Measurements from ENCODE around the gene MEF2C. TPM values are rescaled to one million over a fixed set of nuclear protein-coding genes. Genes with fewer than 3 reads are reported as not detected.

Gene MEF2C
- total RNA-seq, 3 donors from 2014 or later (not counting 1 experiment from before 2014, with no cell fraction given) = 9.2 to 22.0 (median 18.3) TPM

GRCh38 chr5:88880201-88880600 is 2.8 kb downstream of the MEF2C start:
- DNase-seq = no peak
- TF ChIP-seq, protein P1, sequence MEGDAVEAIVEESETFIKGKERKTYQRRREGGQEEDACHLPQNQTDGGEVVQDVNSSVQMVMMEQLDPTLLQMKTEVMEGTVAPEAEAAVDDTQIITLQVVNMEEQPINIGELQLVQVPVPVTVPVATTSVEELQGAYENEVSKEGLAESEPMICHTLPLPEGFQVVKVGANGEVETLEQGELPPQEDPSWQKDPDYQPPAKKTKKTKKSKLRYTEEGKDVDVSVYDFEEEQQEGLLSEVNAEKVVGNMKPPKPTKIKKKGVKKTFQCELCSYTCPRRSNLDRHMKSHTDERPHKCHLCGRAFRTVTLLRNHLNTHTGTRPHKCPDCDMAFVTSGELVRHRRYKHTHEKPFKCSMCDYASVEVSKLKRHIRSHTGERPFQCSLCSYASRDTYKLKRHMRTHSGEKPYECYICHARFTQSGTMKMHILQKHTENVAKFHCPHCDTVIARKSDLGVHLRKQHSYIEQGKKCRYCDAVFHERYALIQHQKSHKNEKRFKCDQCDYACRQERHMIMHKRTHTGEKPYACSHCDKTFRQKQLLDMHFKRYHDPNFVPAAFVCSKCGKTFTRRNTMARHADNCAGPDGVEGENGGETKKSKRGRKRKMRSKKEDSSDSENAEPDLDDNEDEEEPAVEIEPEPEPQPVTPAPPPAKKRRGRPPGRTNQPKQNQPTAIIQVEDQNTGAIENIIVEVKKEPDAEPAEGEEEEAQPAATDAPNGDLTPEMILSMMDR (IDR thresholded peaks at IDR 0.05) = no peak
- ATAC-seq = no peak
- intact Hi-C loops (cut with micrococcal nuclease) = loop anchor here (5.0 to 10.0 kb wide), 3 partner anchors 53 to 435 kb away; no protein-coding TSS in a partner anchor
- Mint-ChIP-seq H3K27ac (no peak overlapping the region), H3K9me3 (no peaks in the 10 kb centered on the region), H3K36me3 (no peaks in the 10 kb centered on the region), H3K4me1 (peaks cover 21 to 22% of the 10 kb centered on the region in 2 donors), H3K4me3 (peak overlapping the region; percentile 21), H3K27me3 (ENCODE audit: low read depth in 2 of 2) (no peaks in the 10 kb centered on the region)
- H3K27ac ChIP-seq (ENCODE audit: low read length) = no peak overlapping the region
- no peaks in the 10 kb centered on the region for H3K27me3 ChIP-seq (ENCODE audit: control insufficient read depth, insufficient read depth, low read length)
- no CpG with 5 or more reads among the region's 1 CpG for WGBS (ENCODE audit: insufficient coverage)
- H3K4me1 ChIP-seq (ENCODE audit: control insufficient read depth, insufficient read depth, low read length) = peaks cover 5% of the 10 kb centered on the region
- H3K36me3 ChIP-seq (ENCODE audit: control insufficient read depth, insufficient read depth, low read length) = no peaks in the 10 kb centered on the region
- peak overlapping the region; percentile 56 for H3K4me3 ChIP-seq (ENCODE audit: low read length)
- no peaks in the 10 kb centered on the region for H3K9me3 ChIP-seq (ENCODE audit: control insufficient read depth, insufficient read depth, low read length)

- TF ChIP-seq, protein P1 (IDR thresholded peaks at IDR 0.05) = no peak
- no peak overlapping the region for H3K27ac ChIP-seq (ENCODE audit: low read length)
- H3K4me3 ChIP-seq (ENCODE audit: low read length) = peak overlapping the region; percentile 56
- Mint-ChIP-seq H3K27ac (no peak overlapping the region), H3K36me3 (no peaks in the 10 kb centered on the region), H3K4me3 (no peak overlapping the region), H3K4me1 (peaks cover 21 to 22% of the 10 kb centered on the region in 2 donors), H3K27me3 (ENCODE audit: low read depth in 2 of 2) (no peaks in the 10 kb centered on the region), H3K9me3 (no peaks in the 10 kb centered on the region)
- peaks cover 5% of the 10 kb centered on the region for H3K4me1 ChIP-seq (ENCODE audit: control insufficient read depth, insufficient read depth, low read length)
- intact Hi-C loops (cut with micrococcal nuclease) = loop anchor here (5.0 to 10.0 kb wide), 3 partner anchors 52 to 435 kb away; no protein-coding TSS in a partner anchor
- ATAC-seq = no peak
- H3K27me3 ChIP-seq (ENCODE audit: control insufficient read depth, insufficient read depth, low read length) = no peaks in the 10 kb centered on the region
- 35% methylated on average over 5 of the region's 5 CpGs for WGBS (ENCODE audit: insufficient coverage)
- H3K9me3 ChIP-seq (ENCODE audit: control insufficient read depth, insufficient read depth, low read length) = no peaks in the 10 kb centered on the region
- H3K36me3 ChIP-seq (ENCODE audit: control insufficient read depth, insufficient read depth, low read length) = no peaks in the 10 kb centered on the region
- no peak for DNase-seq
These were observed 3.3 kb downstream of the MEF2C start for GRCh38 chr5:88879724-88880123.

DNA sequence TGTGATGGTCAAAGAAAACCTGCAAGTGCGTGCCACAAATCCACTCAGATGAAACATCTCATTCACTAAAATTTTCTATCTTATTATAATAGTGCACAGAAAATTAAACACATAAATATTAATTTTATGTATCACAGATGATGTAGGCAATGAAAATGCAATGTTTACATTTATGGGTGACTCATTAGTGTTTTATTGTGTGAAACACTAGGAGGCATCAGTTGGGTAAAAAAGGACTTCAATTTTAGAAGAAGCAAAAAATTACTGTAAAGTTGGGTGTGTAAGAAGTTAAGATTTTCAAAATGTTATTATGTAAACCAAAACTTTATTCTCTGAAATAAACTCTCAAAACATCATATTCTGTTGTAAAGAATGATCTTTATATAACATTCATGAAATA is 4.0 kb downstream of the MEF2C start:
- Mint-ChIP-seq H3K27me3 (ENCODE audit: low read depth in 2 of 2) (no peaks in the 10 kb centered on the region), H3K36me3 (no peaks in the 10 kb centered on the region), H3K9me3 (no peaks in the 10 kb centered on the region), H3K4me3 (no peak overlapping the region), H3K27ac (no peak overlapping the region), H3K4me1 (peaks cover 16 to 17% of the 10 kb centered on the region in 2 donors)
- WGBS (ENCODE audit: insufficient coverage) = no CpG with 5 or more reads among the region's 1 CpG
- DNase-seq (no peak), ATAC-seq (no peak)
- no peaks in the 10 kb centered on the region for H3K27me3 ChIP-seq (ENCODE audit: control insufficient read depth, insufficient read depth, low read length)
- intact Hi-C loops (cut with micrococcal nuclease) = no loop called here
- no peak overlapping the region for H3K27ac ChIP-seq (ENCODE audit: low read length)
- no peaks in the 10 kb centered on the region for H3K36me3 ChIP-seq (ENCODE audit: control insufficient read depth, insufficient read depth, low read length)
- no peaks in the 10 kb centered on the region for H3K4me1 ChIP-seq (ENCODE audit: control insufficient read depth, insufficient read depth, low read length)
- TF ChIP-seq, protein P1 (IDR thresholded peaks at IDR 0.05) = no peak
- H3K4me3 ChIP-seq (ENCODE audit: low read length) = no peak overlapping the region
- H3K9me3 ChIP-seq (ENCODE audit: control insufficient read depth, insufficient read depth, low read length) = no peaks in the 10 kb centered on the region

DNA sequence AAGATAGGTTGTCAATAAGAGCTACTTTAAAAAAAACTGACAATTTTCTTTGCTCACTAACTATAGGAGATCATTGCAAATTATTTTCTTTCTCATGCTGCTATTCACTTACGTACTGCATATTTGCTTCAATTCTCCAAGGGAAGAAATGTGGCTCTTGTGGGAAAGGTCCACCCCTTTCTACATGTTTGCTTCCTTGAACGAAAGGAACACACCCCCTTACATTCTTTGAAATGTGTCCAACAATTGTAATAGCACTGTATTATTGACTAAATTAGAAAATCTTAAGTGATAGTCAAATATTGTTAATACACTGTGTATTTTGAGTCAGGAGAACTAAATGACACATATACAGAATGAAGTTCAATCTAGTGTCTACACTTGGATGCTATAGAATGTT is 5.2 kb downstream of the MEF2C start:
- Histone ChIP-seq H3K27me3 (ENCODE audit: control insufficient read depth, insufficient read depth, low read length) (no peaks in the 10 kb centered on the region), H3K36me3 (ENCODE audit: control insufficient read depth, insufficient read depth, low read length) (no peaks in the 10 kb centered on the region), H3K4me1 (ENCODE audit: control insufficient read depth, insufficient read depth, low read length) (no peaks in the 10 kb centered on the region), H3K9me3 (ENCODE audit: control insufficient read depth, insufficient read depth, low read length) (no peaks in the 10 kb centered on the region), H3K4me3 (ENCODE audit: low read length) (no peak overlapping the region), H3K27ac (ENCODE audit: low read length) (no peak overlapping the region)
- Mint-ChIP-seq H3K4me3 (no peak overlapping the region), H3K4me1 (peaks cover 14% of the 10 kb centered on the region in 2 donors), H3K27me3 (ENCODE audit: low read depth in 2 of 2) (no peaks in the 10 kb centered on the region), H3K36me3 (no peaks in the 10 kb centered on the region), H3K9me3 (no peaks in the 10 kb centered on the region), H3K27ac (no peak overlapping the region)
- intact Hi-C loops (cut with micrococcal nuclease) = no loop called here
- DNase-seq (no peak), ATAC-seq (no peak)
- TF ChIP-seq, protein P1 (IDR thresholded peaks at IDR 0.05) = no peak
- no CpG with 5 or more reads among the region's 2 CpGs for WGBS (ENCODE audit: insufficient coverage)

Data from natural killer cell (primary cell).